ENCODE measurements around the gene CNTN4. TPM values are rescaled to one million over a fixed set of nuclear protein-coding genes. Genes with fewer than 3 reads are reported as not detected.

The CNTN4 gene
- total and polyA plus RNA-seq, 2 experiments from 2014 or later, result 0.91 to 4.0 TPM

DNA sequence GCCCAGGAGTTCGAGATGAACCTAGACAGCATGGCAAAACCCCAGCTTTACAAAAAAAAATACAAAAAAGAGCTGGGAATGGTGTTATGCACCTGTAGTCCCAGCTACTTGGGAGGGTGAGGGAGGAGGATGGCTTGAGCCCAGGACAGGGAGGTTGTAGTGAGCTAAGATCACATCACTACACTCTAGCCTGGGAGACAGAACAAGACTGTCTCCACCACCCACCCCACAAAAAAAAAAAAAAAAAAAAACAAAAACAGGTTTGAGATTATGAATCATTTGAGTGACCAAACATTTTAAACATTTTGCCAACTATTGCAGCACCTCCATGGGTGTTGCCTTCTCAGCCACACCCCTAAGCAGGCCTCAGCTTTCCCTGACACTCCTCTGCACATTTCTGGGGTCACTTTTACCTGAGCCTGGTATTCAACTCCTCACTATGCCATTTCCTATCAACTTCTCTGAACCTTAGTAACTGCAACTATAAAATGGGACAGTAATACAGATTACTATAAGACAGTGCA lies 969.8 kb downstream of the CNTN4 start:
- Histone ChIP-seq H3K4me1 (ENCODE audit: insufficient read depth) (no peaks in the 10 kb centered on the region), H3F3A (replicated peaks; ENCODE audit: low read depth) (no peaks in the 10 kb centered on the region), H3K4me3 (no peak overlapping the region), H3K4me2 (no peak overlapping the region), H3K79me2 (replicated peaks; ENCODE audit: insufficient read depth) (no peaks in the 10 kb centered on the region), H3K9me2 (ENCODE audit: insufficient read depth) (no peaks in the 10 kb centered on the region), H3K27ac (ENCODE audit: low read depth) (no peak overlapping the region), H2AFZ (no peak overlapping the region), H3K36me3 (ENCODE audit: insufficient read depth) (no peaks in the 10 kb centered on the region), H3K27me3 (ENCODE audit: insufficient read depth) (no peaks in the 10 kb centered on the region), H4K20me1 (replicated peaks; ENCODE audit: insufficient read depth) (no peaks in the 10 kb centered on the region)
- H3K27ac Mint-ChIP-seq, result no peak overlapping the region
- H3K9me3 Mint-ChIP-seq, result peaks cover 99% of the 10 kb centered on the region
- peaks cover 3% of the 10 kb centered on the region for H3K27me3 Mint-ChIP-seq (ENCODE audit: insufficient read depth, low read depth, poor library complexity)
- no peaks in the 10 kb centered on the region for H3K4me1 Mint-ChIP-seq
- DNase-seq (ENCODE audit: low spot score), result no peak
- TF ChIP-seq STAT1 (IDR thresholded peaks at IDR 0.05; ENCODE audit: unreplicated experiment), result no peak
- TF ChIP-seq NANOG (IDR thresholded peaks at IDR 0.05; ENCODE audit: borderline replicate concordance), result no peak
- no peak for TF ChIP-seq ZNF114 (CRISPR knock-in tag; IDR thresholded peaks at IDR 0.05)
- TF ChIP-seq ZNF331 (CRISPR knock-in tag; IDR thresholded peaks at IDR 0.05; ENCODE audit: low read depth), result no peak
- TF ChIP-seq EZH2phosphoT487 (IDR thresholded peaks at IDR 0.05; ENCODE audit: unreplicated experiment), result no peak
- no peak for TF ChIP-seq REST (IDR thresholded peaks at IDR 0.05; ENCODE audit: unreplicated experiment)
- no peak for TF ChIP-seq CREB1 (CRISPR knock-in tag; IDR thresholded peaks at IDR 0.05; ENCODE audit: low read depth)
- TF ChIP-seq POLR2AphosphoS5 (IDR thresholded peaks at IDR 0.05; ENCODE audit: low read depth), result no peak
- no peak for TF ChIP-seq JUNB (IDR thresholded peaks at IDR 0.05; ENCODE audit: unreplicated experiment)
- TF ChIP-seq ETS1 (IDR thresholded peaks at IDR 0.05), result no peak
- TF ChIP-seq, protein P1, sequence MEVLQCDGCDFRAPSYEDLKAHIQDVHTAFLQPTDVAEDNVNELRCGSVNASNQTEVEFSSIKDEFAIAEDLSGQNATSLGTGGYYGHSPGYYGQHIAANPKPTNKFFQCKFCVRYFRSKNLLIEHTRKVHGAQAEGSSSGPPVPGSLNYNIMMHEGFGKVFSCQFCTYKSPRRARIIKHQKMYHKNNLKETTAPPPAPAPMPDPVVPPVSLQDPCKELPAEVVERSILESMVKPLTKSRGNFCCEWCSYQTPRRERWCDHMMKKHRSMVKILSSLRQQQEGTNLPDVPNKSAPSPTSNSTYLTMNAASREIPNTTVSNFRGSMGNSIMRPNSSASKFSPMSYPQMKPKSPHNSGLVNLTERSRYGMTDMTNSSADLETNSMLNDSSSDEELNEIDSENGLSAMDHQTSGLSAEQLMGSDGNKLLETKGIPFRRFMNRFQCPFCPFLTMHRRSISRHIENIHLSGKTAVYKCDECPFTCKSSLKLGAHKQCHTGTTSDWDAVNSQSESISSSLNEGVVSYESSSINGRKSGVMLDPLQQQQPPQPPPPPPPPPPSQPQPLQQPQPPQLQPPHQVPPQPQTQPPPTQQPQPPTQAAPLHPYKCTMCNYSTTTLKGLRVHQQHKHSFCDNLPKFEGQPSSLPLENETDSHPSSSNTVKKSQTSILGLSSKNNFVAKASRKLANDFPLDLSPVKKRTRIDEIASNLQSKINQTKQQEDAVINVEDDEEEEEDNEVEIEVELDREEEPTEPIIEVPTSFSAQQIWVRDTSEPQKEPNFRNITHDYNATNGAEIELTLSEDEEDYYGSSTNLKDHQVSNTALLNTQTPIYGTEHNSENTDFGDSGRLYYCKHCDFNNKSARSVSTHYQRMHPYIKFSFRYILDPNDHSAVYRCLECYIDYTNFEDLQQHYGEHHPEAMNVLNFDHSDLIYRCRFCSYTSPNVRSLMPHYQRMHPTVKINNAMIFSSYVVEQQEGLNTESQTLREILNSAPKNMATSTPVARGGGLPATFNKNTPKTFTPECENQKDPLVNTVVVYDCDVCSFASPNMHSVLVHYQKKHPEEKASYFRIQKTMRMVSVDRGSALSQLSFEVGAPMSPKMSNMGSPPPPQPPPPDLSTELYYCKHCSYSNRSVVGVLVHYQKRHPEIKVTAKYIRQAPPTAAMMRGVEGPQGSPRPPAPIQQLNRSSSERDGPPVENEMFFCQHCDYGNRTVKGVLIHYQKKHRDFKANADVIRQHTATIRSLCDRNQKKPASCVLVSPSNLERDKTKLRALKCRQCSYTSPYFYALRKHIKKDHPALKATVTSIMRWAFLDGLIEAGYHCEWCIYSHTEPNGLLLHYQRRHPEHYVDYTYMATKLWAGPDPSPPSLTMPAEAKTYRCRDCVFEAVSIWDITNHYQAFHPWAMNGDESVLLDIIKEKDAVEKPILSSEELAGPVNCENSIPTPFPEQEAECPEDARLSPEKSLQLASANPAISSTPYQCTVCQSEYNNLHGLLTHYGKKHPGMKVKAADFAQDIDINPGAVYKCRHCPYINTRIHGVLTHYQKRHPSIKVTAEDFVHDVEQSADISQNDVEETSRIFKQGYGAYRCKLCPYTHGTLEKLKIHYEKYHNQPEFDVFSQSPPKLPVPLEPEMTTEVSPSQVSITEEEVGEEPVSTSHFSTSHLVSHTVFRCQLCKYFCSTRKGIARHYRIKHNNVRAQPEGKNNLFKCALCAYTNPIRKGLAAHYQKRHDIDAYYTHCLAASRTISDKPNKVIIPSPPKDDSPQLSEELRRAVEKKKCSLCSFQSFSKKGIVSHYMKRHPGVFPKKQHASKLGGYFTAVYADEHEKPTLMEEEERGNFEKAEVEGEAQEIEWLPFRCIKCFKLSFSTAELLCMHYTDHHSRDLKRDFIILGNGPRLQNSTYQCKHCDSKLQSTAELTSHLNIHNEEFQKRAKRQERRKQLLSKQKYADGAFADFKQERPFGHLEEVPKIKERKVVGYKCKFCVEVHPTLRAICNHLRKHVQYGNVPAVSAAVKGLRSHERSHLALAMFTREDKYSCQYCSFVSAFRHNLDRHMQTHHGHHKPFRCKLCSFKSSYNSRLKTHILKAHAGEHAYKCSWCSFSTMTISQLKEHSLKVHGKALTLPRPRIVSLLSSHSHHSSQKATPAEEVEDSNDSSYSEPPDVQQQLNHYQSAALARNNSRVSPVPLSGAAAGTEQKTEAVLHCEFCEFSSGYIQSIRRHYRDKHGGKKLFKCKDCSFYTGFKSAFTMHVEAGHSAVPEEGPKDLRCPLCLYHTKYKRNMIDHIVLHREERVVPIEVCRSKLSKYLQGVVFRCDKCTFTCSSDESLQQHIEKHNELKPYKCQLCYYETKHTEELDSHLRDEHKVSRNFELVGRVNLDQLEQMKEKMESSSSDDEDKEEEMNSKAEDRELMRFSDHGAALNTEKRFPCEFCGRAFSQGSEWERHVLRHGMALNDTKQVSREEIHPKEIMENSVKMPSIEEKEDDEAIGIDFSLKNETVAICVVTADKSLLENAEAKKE (CRISPR knock-in tag; IDR thresholded peaks at IDR 0.05), result no peak
- no peak for TF ChIP-seq EZH2 (IDR thresholded peaks at IDR 0.05; ENCODE audit: low read depth, unreplicated experiment)
- TF ChIP-seq, protein P2, sequence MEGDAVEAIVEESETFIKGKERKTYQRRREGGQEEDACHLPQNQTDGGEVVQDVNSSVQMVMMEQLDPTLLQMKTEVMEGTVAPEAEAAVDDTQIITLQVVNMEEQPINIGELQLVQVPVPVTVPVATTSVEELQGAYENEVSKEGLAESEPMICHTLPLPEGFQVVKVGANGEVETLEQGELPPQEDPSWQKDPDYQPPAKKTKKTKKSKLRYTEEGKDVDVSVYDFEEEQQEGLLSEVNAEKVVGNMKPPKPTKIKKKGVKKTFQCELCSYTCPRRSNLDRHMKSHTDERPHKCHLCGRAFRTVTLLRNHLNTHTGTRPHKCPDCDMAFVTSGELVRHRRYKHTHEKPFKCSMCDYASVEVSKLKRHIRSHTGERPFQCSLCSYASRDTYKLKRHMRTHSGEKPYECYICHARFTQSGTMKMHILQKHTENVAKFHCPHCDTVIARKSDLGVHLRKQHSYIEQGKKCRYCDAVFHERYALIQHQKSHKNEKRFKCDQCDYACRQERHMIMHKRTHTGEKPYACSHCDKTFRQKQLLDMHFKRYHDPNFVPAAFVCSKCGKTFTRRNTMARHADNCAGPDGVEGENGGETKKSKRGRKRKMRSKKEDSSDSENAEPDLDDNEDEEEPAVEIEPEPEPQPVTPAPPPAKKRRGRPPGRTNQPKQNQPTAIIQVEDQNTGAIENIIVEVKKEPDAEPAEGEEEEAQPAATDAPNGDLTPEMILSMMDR (conservative IDR thresholded peaks at IDR 0.05; ENCODE audit: low read depth in 2 of 2), result no peak
- ATAC-seq, result no peak
- H3K4me3 Mint-ChIP-seq, result no peak overlapping the region
- peaks cover 42% of the 10 kb centered on the region for H3K36me3 Mint-ChIP-seq (ENCODE audit: low read depth)

Measured in GM23338 (cell line).